K562 (cell line): ENCODE results near the gene EYA2. TPM values are rescaled to one million over a fixed set of nuclear protein-coding genes. Genes with fewer than 3 reads are reported as not detected.

ENCODE experiments used
- ATAC-seq: fragments of 200-7000 bp; cut with Tn5 transposase; 3 replicates; pipeline ENCODE4 v1.9.1; 2020; ENCODE audit warnings: moderate library complexity
- BruUV-seq: library from RNA; stranded (reverse); fragments of 400-500 nt; replicated peaks from 2 replicates; lab custom pipeline; 2021; lab: Mats Ljungman, UMichigan
- CTCF ChIA-PET: fragments of 300-600 bp; formaldehyde crosslinking; extraction: SDS; loops from one replicate; lab custom pipeline; 2021; ENCODE audit warnings: low intra/inter-chr PET ratio; lab: Yijun Ruan, JAX
- POLR2A ChIA-PET: fragments of 300-600, 350-650 bp; sonication (Branson Sonifier 250); formaldehyde crosslinking; extraction: SDS; loops from one replicate; lab custom pipeline; 2021; ENCODE audit warnings: antibody characterized with exemption, inconsistent platforms; lab: Yijun Ruan, JAX
- DNase-seq, 4 experiments: peaks; one replicate each; pipeline versions ENCODE4 v3.0.0 to v3.0.0-alpha.2; 2011 to 2018; ENCODE audit warnings: low spot score in 3 of 4, mixed read lengths in 3 of 4; ENCODE audit errors: extremely low read depth in 1 of 4
- FAIRE-seq: peaks from 2 replicates; lab custom pipeline; 2011; peaks lifted over from hg19 to GRCh38; lab: Jason Lieb, UNC
- H2AFZ ChIP-seq: 2 replicates; pipeline ENCODE4 v1.6.0; 2011; ENCODE audit warnings: low read depth, low read length, control low read depth, inconsistent platforms
- H3K27ac ChIP-seq: fragments of 200-600 bp; 3 replicates; pipeline ENCODE4 v1.8.0; 2011; ENCODE audit warnings: low read depth, mild to moderate bottlenecking, control low read depth, inconsistent platforms, low read length, moderate library complexity, mixed read lengths; ENCODE audit errors: extremely low read depth
- H3K27me3 ChIP-seq, 2 experiments: fragments of 300-600 bp in 1 of 2; 2 replicates in 1 of 2; 3 replicates in 1 of 2; pipeline versions ENCODE4 v1.6.0 to v1.8.0; 2011; ENCODE audit warnings: inconsistent platforms in 2 of 2, low read length in 2 of 2, mild to moderate bottlenecking in 1 of 2, mixed read lengths in 1 of 2, moderate library complexity in 1 of 2; ENCODE audit not compliant: control insufficient read depth in 2 of 2, insufficient read depth in 2 of 2
- H3K36me3 ChIP-seq: fragments of 300-600 bp; 3 replicates; pipeline ENCODE4 v1.8.0; 2011; ENCODE audit warnings: mild to moderate bottlenecking, low read length, inconsistent platforms; ENCODE audit not compliant: control insufficient read depth, insufficient read depth
- H3K4me1 ChIP-seq, 2 experiments: fragments of 200-600 bp in 1 of 2; replicated peaks in 1 of 2; 2 replicates in 1 of 2; 3 replicates in 1 of 2; pipeline versions ENCODE4 v1.5.1 to v1.8.0; 2011; ENCODE audit warnings: inconsistent platforms in 2 of 2, low read length in 2 of 2, mild to moderate bottlenecking in 1 of 2, mixed read lengths in 1 of 2, moderate library complexity in 1 of 2; ENCODE audit not compliant: control insufficient read depth in 2 of 2, insufficient read depth in 2 of 2
- H3K4me2 ChIP-seq: 2 replicates; pipeline ENCODE4 v1.6.1; 2011; ENCODE audit warnings: low read length, control low read depth, inconsistent platforms, mixed read lengths; ENCODE audit not compliant: insufficient read depth
- H3K4me3 ChIP-seq: fragments of 200-600 bp; sonication (generic), shearing (Covaris generic); 2 replicates; pipeline ENCODE4 v1.5.1; 2016; ENCODE audit warnings: control low read depth, inconsistent platforms
- H3K79me2 ChIP-seq: fragments of 200-600 bp; 3 replicates; pipeline ENCODE4 v1.8.0; 2011; ENCODE audit warnings: low read length, inconsistent platforms; ENCODE audit not compliant: control insufficient read depth, insufficient read depth
- H3K9ac ChIP-seq, 2 experiments: 2 replicates each; pipeline versions ENCODE4 v1.6.0 to v1.6.1; 2011; ENCODE audit warnings: low read depth in 2 of 2, low read length in 2 of 2, control low read depth in 1 of 2, inconsistent platforms in 1 of 2, mild to moderate bottlenecking in 1 of 2, mixed read lengths in 1 of 2; ENCODE audit not compliant: insufficient read depth in 1 of 2
- H3K9me1 ChIP-seq: one replicate; pipeline ENCODE4 v1.6.0; 2011; ENCODE audit warnings: inconsistent platforms, mild to moderate bottlenecking, low read length, moderate library complexity; ENCODE audit not compliant: control insufficient read depth, insufficient read depth
- H3K9me3 ChIP-seq: replicated peaks from 2 replicates; pipeline ENCODE4 v1.5.1; 2011; ENCODE audit warnings: low read depth, low read length, inconsistent platforms; ENCODE audit not compliant: control insufficient read depth, insufficient read depth
- H4K20me1 ChIP-seq: replicated peaks from 2 replicates; pipeline ENCODE4 v1.6.1; 2011; ENCODE audit warnings: low read length, inconsistent platforms, mixed read lengths; ENCODE audit not compliant: control insufficient read depth, insufficient read depth
- MBD2 ChIP-seq: sonication (generic); IDR thresholded peaks from 2 replicates; pipeline ENCODE4 v1.6.1; 2016; ENCODE audit warnings: low read depth, borderline replicate concordance
- RBM15 ChIP-seq: fragments of 200-400 bp; formaldehyde crosslinking; IDR thresholded peaks from 2 replicates; pipeline ENCODE4 v1.6.1; 2018; ENCODE audit warnings: mild to moderate bottlenecking, low read length, moderate library complexity; ENCODE audit not compliant: insufficient read depth
- SP2 ChIP-seq: IDR thresholded peaks from 2 replicates; pipeline ENCODE4 v1.6.1; 2011; ENCODE audit warnings: mild to moderate bottlenecking, low read depth, low read length, moderate library complexity; ENCODE audit not compliant: poor library complexity, severe bottlenecking; ENCODE audit errors: extremely low read depth
- TAF9B ChIP-seq: fragments of 450-650 bp; IDR thresholded peaks from 2 replicates; pipeline ENCODE4 v1.6.1; 2018; ENCODE audit warnings: mild to moderate bottlenecking; ENCODE audit not compliant: partially characterized antibody
- WGBS: fragments of 100-300 bp; shearing (Covaris generic); methylation state at CpG from one replicate; pipeline ENCODE4 v1.1.6; 2016; ENCODE audit warnings: low coverage, mixed read lengths; ENCODE audit not compliant: insufficient coverage; ENCODE audit errors: missing lambda C conversion rate; 5-methylcytosine and 5-hydroxymethylcytosine counted together
- in situ Hi-C: fragments of 300-500 bp; cut with MboI; formaldehyde crosslinking; loops from 4 replicates; pipeline ENCODE4 v1.15.0; 2018; ENCODE audit warnings: inconsistent platforms, mixed read lengths
- intact Hi-C: fragments of 100-400 bp; cut with micrococcal nuclease; formaldehyde crosslinking; loops from 2 replicates; pipeline ENCODE4 v1.14.2; 2022
- polyA plus RNA-seq, 8 experiments: library from polyadenylated mRNA; depleted of rRNA in 4 of 8; stranded (reverse) in 5 of 8; unstranded in 3 of 8; fragments of >200 nt; fragmentation: Nextera tagmentation in 2 of 8; fragmentation: Illumina TruSeq in 1 of 8; extraction: Ambion mirVana in 2 of 8; extraction: Trizol in 1 of 8; gene quantifications; 2 replicates each; pipeline versions ENCODE4 v1.2.1 to v1.2.3, GENCODE V29; 2011 to 2014; ENCODE audit warnings: inconsistent platforms in 1 of 8, missing spikeins in 1 of 8
- total RNA-seq, 7 experiments: library from RNA; depleted of rRNA in 6 of 7; stranded (reverse); fragments of >200 nt in 6 of 7; fragmentation: Illumina TruSeq in 2 of 7; extraction: Trizol in 2 of 7; gene quantifications; 2 replicates each; pipeline versions ENCODE4 v1.2.1 to v1.2.3, GENCODE V29; 2011 to 2021; ENCODE audit warnings: low replicate concordance in 1 of 7

EYA2 gene
- total and polyA plus RNA-seq, 9 of the 15 experiments (the other 6 are each of a cell fraction or from before 2014, with no cell fraction given): 0.03 TPM; not detected in 8

- Histone ChIP-seq H3K4me2 (no peak overlapping the region), H3K27me3 (peaks cover 28 to 40% of the 10 kb centered on the region in 2 experiments), H4K20me1 (no peaks in the 10 kb centered on the region), H3K4me1 (no peaks in the 10 kb centered on the region), H3K9me1 (no peaks in the 10 kb centered on the region), H3K9me3 (no peaks in the 10 kb centered on the region), H3K9ac (no peak overlapping the region), H3K36me3 (no peaks in the 10 kb centered on the region), H3K4me3 (no peak overlapping the region), H3K79me2 (no peaks in the 10 kb centered on the region), H2AFZ (no peak overlapping the region), H3K27ac (no peak overlapping the region)
- in situ Hi-C loops: no loop called here
- FAIRE-seq (no peak), DNase-seq (no peak), ATAC-seq (no peak)
- POLR2A ChIA-PET: interaction anchor here (0.7 kb wide), 2 partner anchors 15 to 58 kb away, joined by 3 read pairs; no protein-coding TSS in a partner anchor
- intact Hi-C loops: no loop called here
- 1% methylated on average over 5 of the region's 5 CpGs for WGBS
- BruUV-seq: no TSS peak
- CTCF ChIA-PET: no interaction called here
- TF ChIP-seq SP2 (no peak), TAF9B (no peak), RBM15 (no peak), MBD2 (no peak)
These were observed 10.9 kb downstream of the EYA2 start for GRCh38 chr20:46905364-46906125.
